Skeletal muscle cell (primary cell): Measurements from ENCODE around the gene ADK.

ENCODE experiments used
- DNase-seq: peaks from one replicate; pipeline ENCODE4 v3.0.0-alpha.2; 2010; ENCODE audit warnings: low read depth
- H3K4me3 ChIP-seq: 2 replicates; pipeline ENCODE4 v1.5.1; 2011; ENCODE audit warnings: low read depth, mild to moderate bottlenecking, control low read depth, low read length, moderate library complexity

The ADK gene

DNA sequence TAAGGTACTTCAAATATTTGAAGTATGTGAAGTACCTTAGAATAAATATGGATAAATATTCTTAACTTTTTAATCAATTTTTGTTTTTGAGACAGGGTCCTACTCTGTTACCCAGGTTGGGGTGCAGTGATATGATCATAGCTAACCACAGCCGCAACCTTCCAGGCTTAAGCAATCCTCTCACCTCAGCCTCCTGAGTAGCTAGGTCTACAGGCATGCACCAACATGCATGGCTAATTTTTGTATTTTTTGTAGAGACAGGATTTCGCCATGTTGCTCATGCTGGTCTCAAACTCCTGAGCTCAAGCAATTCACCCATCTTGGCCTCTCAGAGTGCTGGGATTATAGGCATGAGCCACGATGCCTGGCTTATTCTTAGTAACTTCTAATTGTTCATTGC, 555.9 kb downstream of the ADK start:
- no peak overlapping the region for H3K4me3 ChIP-seq
- DNase-seq: no peak

DNA sequence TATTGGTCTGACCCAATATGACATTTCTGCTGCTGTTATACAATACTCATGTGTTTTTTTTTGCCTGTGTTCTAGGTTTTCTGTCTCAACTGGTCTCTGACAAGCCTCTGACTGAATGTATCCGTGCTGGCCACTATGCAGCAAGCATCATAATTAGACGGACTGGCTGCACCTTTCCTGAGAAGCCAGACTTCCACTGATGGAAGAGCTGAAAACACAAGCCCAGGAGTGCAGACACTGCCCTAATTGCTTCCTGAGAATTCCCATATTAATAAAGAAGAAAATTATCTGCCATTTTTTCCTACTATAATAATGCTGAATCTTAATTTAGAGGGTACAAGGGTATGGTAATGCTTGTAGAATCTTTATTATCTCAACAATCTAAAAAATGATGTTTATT, 557.2 kb downstream of the ADK start:
- no peak for DNase-seq
- no peak overlapping the region for H3K4me3 ChIP-seq

DNA sequence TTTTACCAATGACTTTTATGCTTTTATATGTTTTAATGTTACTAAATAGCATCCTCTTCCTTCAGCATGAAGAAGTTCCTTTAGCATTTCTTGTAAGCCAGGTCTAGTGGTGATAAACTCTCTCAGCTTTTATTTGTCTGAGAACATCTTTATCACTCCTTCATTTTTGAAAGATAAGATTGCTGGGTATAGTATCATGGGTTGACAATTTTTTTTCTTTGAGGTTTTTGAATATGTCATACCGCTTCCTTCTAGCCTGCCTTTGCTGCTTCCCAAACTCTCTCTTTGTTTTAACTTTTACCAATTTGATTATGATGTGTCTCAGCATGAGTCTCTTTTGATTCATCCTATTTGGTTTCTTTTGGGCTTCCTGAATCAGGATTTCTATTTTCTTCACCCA, 567.2 kb downstream of the ADK start:
- no peak for DNase-seq
- H3K4me3 ChIP-seq: no peak overlapping the region

DNA sequence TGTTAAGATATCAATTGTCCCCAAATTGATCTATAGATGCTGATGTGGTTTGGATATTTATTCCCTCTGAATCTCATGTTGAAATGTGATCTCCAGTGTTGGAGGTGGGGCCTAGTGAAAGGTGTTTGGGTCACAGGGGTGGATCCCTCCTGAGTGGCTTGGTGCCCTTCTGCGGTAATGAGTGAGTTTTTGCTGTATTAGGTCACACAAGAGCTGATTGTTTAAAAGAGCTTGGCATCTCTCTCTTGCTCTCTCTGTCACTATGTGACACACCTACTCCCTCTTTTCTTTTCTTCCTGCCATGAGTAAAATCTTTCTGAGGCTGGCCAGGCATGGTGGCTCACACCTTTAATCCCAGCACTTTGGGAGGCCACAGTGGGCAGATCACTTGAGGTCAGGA, 577.2 kb downstream of the ADK start:
- no peak overlapping the region for H3K4me3 ChIP-seq
- no peak for DNase-seq

DNA sequence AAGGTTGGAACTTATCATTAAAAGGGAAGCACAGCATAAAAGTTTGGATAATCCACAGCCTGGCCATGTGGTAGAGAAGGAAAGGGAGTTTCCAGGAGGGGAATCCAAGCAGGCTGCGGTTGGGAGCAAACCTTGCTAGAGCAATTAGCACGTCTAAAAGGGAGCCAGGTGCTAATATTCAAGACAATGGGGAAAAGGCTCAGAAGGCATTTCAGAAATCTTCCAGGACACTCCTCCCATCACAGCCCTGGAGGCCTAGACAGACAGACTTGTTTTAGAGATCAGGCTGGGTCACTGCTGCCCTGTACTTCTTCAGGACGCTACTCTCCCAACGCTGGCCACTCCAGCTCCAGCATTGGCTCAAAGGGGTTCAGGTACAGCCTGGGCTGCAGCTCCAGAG, 579.2 kb downstream of the ADK start:
- no peak for DNase-seq
- no peak overlapping the region for H3K4me3 ChIP-seq

DNA sequence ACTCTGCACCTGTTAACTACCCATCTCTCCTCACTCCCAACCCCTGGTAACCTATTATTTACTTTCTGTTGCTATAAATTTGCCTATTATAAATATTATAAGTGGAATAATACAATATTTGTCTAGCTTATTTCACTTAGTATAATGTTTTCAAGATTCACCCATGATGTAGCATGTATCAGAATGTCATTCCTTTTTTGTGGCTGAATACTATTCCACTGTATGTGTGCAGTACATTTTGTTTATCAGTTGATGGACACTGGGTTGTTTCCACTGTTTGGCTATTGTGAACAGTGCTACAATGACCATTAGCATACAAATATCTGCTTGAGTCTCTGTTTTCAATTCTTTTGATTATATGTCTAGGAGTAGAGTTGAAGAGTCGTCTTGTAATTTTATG, 582.6 kb downstream of the ADK start:
- no peak overlapping the region for H3K4me3 ChIP-seq
- no peak for DNase-seq

DNA sequence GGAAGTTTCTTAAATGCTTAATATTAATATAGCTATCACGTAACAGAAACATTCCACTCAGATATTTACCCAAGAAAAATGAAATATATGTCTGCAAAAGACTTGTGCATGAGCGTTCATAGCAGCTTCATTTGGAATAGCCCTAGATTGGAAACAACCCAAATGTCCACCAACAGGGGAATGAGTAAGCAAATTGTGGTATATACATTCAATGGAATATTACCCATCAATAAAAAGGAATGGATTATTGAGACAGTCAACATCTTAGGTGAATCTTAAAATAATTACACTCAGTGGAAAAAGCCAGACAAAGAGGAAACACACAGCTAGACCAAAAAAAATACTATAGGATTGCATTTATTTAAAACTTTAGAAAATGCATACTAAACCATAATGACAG, 585.0 kb downstream of the ADK start:
- no peak for DNase-seq
- no peak overlapping the region for H3K4me3 ChIP-seq

DNA sequence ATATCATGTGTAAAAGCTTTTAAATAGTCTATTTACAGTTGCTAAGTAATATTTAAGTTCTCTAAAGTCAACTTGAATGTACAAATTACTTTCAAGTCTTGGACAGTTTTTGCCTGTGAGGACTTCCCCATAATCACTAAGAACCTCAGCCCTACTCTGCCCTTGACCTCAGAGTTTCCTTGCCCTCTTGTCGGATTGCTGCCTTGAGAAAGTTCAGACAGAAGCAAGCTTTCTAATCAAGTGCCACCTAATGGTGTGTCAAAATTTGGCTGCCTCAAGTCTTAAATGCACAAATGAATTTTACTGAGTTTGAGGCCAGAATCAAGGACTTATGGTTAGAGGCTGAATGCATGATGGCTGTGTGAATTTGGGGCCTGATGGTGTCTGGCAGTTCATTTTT, 587.0 kb downstream of the ADK start:
- DNase-seq: no peak
- no peak overlapping the region for H3K4me3 ChIP-seq

DNA sequence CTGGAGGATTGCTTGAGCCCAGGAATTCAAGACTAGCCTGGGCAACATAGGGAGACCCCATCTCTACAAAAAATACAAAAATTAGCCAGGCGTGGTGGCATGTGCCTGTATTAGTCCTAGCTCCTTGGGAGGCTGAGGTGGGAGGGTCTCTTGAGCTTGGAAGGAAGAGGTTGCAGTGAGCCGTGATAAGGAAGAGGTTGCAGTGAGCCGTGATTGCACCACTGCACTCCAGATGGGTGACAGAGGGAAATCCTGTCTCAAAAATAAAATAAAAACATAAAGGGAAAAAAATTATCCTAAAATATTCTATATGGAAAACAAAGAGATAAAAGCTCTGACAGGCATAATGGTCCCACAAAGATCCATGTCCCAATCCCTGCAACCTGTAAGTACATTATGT, 587.5 kb downstream of the ADK start:
- H3K4me3 ChIP-seq: no peak overlapping the region
- DNase-seq: no peak

DNA sequence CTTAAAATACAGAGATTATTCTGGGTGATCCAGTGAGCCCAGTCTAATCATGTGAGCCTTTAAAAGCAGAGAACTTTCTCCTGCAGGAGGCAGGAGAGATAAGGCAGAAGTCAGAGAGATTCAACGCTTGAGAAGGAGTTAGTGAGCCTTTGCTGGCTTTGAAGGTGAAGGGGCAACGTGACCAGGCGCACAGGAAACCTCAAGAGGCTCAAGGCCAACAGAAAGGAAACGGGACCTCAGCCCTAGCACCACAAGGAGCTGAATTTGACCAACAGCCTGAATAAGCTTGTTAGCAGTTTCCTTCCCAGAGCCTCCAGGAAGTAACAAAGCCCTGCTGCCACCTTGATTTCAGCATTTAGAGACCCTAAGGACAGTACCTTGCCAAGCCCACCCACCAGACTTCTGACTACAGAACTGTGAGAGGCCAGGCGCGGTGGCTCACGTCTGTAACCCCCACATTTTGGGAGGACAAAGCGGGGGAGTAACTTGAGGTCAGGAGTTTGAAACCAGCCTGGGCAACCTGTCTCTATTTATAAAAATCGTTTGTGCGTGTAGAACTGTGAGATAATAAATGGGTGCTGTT, 588.1 kb downstream of the ADK start:
- no peak overlapping the region for H3K4me3 ChIP-seq
- DNase-seq: no peak

DNA sequence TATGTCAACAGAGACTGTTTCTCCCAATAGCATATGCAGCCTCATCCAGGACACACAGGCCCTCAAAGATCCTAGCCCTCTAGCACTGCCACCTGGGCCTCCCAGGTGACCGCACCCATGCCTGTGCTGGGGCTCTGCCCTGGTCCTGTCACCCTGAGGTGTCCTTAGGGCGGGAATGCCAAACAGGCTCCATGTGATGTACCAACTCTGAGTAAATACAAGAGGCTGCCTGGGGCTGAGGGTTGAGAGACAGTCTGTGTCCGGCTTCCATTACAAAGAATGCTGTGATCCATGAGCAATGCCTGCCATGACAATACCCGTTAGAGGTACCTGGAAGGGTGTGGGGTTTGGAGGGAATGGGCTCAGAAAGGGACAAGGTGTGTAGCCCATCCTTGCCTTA, 592.4 kb downstream of the ADK start:
- H3K4me3 ChIP-seq: no peak overlapping the region
- no peak for DNase-seq

DNA sequence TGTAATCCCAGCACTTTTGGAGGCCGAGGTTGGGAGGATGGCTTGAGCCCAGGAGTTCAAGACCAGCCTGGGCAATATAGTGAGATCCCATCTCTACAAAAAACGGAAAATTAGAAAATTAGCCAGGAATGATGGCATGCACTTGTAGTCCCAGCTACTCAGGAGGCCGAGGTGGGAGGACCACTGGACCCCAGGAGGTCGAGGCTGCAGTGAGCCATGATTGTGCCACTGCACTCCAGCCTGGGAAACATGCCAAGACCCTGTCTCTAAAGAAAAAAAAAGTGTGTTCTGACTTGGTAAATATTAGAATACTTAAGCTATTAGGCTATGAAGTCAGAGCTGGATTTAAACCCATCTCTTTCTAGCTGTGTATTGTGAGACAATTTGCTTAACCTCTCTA, 594.4 kb downstream of the ADK start:
- no peak for DNase-seq
- H3K4me3 ChIP-seq: no peak overlapping the region

DNA sequence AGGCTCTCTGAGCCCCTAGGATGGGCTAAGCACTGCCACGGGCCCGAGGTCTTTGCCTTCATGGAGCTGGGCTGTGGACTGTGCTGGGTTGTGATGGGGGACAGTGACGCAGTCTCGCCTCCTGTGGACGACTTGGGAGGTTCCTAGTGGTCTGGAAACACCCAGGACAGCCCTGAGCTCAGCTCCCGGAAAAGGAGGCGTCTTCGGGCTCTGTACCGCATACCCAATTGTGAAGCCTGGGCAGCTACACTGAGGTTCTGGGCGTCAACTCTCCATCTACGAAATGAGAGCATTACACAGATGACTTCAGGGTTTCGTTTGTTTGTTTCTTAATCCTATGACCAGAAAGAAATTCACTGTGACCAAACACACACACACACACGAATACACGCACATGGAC, 595.8 kb downstream of the ADK start:
- DNase-seq: no peak
- H3K4me3 ChIP-seq: no peak overlapping the region

DNA sequence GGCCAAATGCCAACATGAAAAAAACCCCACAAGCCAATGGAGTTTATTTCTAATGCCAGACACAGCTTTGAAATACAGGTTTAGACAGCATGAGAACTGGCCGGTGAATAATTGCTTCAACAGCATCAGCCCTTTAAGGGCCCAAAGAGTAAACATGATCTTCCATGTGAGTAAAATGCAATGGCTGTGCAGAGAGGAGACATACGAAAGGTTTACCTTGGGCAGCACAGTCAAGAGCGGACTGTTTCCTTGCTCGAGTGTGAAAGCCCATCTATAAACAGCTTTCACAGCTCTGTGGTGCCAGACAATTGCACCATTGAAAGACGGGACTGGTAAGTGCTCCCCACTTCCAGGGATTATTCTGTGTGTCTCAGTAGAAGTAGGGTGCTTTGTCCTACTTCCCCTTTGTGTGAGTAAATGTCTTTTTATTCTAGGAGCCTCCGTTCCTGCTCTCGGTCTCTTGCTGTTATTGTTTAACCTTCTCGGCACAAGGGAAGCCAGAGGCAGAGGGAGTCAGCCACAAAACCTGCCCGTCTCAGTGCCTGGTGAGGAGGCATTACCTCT, 597.5 kb downstream of the ADK start:
- no peak for DNase-seq
- no peak overlapping the region for H3K4me3 ChIP-seq

DNA sequence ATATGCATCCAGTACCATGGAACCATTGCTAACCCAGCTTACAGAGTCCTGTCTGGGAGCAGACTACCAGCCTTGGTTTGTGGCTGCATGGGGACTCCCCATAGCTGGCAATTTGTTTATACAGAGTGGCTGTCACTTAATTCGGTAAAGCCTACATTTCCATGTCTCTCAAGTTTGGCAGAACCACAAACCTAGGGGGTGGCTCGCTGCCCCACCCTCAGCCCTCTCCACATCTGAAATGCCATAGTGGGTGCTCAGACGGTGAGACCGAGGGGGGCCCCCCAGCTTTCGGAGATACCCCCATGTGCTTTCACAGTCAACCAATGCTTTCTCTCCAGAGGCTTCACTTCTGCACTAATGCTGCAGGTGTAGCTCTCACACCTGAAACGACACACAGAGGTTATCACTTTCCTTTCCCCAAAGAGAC, 599.8 kb downstream of the ADK start:
- no peak for DNase-seq
- H3K4me3 ChIP-seq: no peak overlapping the region

DNA sequence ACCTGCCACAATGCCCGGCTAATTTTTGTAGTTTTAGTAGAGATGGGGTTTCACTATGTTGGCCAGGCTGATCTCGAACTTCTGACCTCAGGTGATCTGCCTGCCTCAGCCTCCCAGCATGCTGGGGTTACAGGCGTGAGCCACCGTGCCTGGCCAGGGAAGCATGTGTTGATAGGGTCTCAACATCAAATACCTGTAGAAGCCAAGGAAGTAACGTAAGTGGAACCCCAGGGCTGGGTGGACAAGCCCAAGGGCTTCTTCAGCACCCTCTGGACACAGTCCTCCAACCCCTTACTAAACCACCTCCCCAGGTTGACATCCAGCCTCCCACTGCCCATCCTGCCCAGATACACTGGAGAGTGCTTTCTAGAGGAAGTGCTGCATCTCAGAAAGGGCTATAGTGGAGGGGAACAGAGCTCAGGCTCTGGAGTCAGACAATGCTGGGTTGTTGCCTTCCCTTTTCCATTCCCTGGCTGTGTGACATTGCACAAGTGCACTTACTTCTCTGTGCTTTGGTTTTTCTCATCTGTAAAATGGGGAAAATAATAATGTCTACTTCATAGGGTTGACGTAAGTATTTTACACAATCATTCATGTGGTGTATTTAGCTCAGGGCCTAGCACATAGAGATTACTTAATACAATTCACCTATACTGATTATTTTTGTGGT, 601.5 kb downstream of the ADK start:
- DNase-seq: no peak
- no peak overlapping the region for H3K4me3 ChIP-seq

DNA sequence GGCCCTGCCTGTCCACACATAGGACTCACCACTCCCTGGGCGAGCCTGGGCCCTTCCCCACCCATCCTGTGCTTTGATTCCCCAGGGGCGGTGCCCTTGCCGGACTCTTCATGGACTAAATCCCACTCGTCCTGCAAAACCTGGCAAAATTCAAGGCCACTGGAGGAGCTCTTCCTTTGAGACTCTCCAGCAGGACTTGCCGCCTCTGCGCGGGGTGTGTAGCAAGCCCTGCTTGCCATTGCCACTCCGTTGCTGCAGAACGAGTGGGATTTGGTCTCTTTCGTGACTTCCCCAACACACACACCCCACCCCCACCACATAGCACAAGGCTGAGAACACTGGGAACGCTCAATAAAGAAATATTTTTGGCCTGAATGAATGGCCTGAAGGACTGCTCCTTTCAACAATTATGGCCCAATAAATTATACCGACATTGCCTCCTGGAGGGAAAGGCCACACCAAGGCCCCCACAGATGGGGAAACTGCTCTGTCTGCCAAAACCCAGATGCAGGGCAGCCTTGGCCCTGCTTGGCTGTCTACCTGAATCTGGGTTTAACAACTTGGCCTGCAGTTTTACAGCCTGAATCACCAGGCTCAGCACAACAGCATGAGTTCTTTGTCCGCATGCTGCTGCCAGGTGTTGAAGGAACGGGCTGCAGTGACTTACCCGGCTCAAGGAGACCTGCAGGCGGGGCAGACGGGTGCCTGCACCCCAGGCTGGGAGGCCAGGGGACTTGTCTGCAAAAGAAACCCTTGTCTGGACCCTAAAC, 602.6 kb downstream of the ADK start:
- peak; percentile 74 for DNase-seq
- H3K4me3 ChIP-seq: no peak overlapping the region

DNA sequence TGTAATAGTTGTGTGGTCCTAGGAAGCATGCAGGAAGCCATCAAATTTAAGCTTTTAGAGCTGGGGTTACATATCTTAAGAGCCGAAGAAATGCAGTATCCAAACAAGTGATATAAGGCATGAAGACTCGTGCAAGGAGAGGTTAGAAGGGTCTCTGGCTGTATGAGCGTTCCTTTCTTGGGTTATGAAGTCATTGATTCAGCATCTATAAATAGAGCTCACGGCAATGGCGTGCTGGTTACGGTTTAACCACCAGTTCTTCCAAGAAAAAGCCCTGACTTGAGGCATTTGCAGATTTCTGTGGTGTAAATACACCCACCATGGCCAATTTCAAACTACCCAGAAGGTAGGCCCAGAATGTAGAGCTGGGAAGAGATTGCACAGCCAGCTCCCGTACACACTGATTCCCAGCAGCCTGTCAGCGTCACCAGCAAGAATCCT, 603.4 kb downstream of the ADK start:
- no peak overlapping the region for H3K4me3 ChIP-seq
- peak; percentile 11 for DNase-seq

DNA sequence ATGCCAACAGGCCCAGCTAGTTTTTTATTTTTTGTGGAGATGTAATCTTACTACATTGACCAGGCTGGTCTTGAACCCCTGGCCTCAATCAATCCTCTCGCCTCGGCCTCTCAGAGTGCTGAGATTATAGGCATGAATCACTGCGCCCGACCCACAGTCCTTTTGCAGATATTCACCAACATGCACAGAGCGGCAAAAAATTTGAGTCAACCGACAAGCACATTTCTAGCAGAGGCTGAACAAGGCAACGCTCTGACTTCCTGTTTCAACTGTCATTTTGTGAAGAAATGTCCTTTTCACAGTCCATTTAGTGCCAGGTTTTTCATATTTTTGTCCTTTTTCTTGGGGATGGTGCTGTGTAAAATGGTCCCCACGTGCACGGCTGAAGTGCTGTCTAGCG, 604.3 kb downstream of the ADK start:
- no peak overlapping the region for H3K4me3 ChIP-seq
- no peak for DNase-seq
